RWPE1 (cell line): Measurements from ENCODE around the gene CTNNA3.
"Not testable (repeated sequence)": the region's sequence is repeated elsewhere in the genome, so short reads cannot be mapped to it uniquely, and the experiment has no call there.

Source experiments
- CTCF ChIA-PET: fragments of 350-600 bp; sonication (Branson Sonifier 250); formaldehyde crosslinking; extraction: SDS; loops from one replicate; lab custom pipeline; 2021; lab: Yijun Ruan, JAX
- POLR2A ChIA-PET: fragments of 400-600 bp; formaldehyde crosslinking; extraction: SDS; loops from one replicate; lab custom pipeline; 2020; ENCODE audit warnings: antibody characterized with exemption; ENCODE audit not compliant: low non-redundant PET; lab: Yijun Ruan, JAX
- DNase-seq: peaks from one replicate; pipeline ENCODE4 v3.0.0; 2012; ENCODE audit warnings: low spot score
- H3K27ac ChIP-seq: fragments of 450-650 bp; 2 replicates; pipeline ENCODE4 v1.5.1; 2017
- CTCF ChIP-seq: fragments of 450-650 bp; conservative IDR thresholded peaks from 2 replicates; pipeline ENCODE4 v1.5.1; 2017; ENCODE audit warnings: low read depth, mild to moderate bottlenecking

The CTNNA3 gene

GRCh38 chr10:66349726-66350125, 1346.3 kb downstream of the CTNNA3 start:
- H3K27ac ChIP-seq: no peak overlapping the region
- TF ChIP-seq CTCF: no peak
- ChIA-PET CTCF (interaction anchor here (0.8 kb wide), 1 partner anchor 460 kb away, joined by 3 read pairs; no protein-coding TSS in a partner anchor), POLR2A (no interaction called here)
- DNase-seq: no peak

- TF ChIP-seq CTCF: no peak
- no peak for DNase-seq
- ChIA-PET POLR2A (no interaction called here), CTCF (interaction anchor here (0.8 kb wide), 1 partner anchor 459 kb away, joined by 3 read pairs; no protein-coding TSS in a partner anchor)
- H3K27ac ChIP-seq: no peak overlapping the region
Observed at GRCh38 chr10:66349076-66349475, 1346.9 kb downstream of the CTNNA3 start.

- DNase-seq: no peak
- TF ChIP-seq CTCF: no peak
- ChIA-PET CTCF (no interaction called here), POLR2A (no interaction called here)
- H3K27ac ChIP-seq: no peak overlapping the region
Observed at GRCh38 chr10:66337211-66337610, 1358.8 kb downstream of the CTNNA3 start.

- H3K27ac ChIP-seq: no peak overlapping the region
- ChIA-PET POLR2A (no interaction called here), CTCF (no interaction called here)
- no peak for DNase-seq
- no peak for TF ChIP-seq CTCF
Observed at GRCh38 chr10:66336791-66337190, 1359.2 kb downstream of the CTNNA3 start.

DNA sequence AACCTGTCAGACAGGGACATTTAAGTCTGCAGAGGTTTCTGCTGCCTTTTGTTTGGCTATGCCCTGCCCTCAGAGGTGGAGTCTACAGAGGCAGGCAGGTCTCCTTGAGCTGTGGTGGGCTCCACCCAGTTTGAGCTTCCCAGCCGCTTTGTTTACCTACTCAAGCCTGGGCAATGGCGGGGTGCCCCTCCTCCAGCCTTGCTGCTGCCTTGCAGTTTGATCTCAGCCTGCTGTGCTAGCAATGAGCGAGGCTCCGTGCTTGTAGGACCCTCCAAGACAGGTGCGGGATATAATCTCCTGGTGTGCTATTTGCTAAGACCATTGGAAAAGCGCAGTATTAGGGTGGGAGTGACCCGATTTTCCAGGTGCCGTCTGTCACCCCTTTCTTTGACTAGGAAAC, 1360.2 kb downstream of the CTNNA3 start:
- H3K27ac ChIP-seq, CTCF ChIA-PET, DNase-seq, POLR2A ChIA-PET: not testable (repeated sequence)

GRCh38 chr10:66329147-66329546, 1366.8 kb downstream of the CTNNA3 start:
- POLR2A ChIA-PET: no interaction called here
- DNase-seq: no peak
- H3K27ac ChIP-seq: no peak overlapping the region
- CTCF ChIA-PET: no interaction called here
- TF ChIP-seq CTCF: no peak

GRCh38 chr10:66326876-66327275, 1369.1 kb downstream of the CTNNA3 start:
- H3K27ac ChIP-seq: no peak overlapping the region
- TF ChIP-seq CTCF: no peak
- DNase-seq: no peak
- CTCF ChIA-PET: no interaction called here
- POLR2A ChIA-PET: no interaction called here
